Fibroblast of villous mesenchyme (primary cell): ENCODE measurements around the gene ZNF691. TPM values are rescaled to one million over a fixed set of nuclear protein-coding genes. Genes with fewer than 3 reads are reported as not detected.
"Not testable (repeated sequence)": the region's sequence is repeated elsewhere in the genome, so short reads cannot be mapped to it uniquely, and the experiment has no call there.

Source experiments
- DNase-seq: peaks from one replicate; pipeline ENCODE4 v3.0.0-alpha.2; 2010; ENCODE audit warnings: low read depth
- H3K4me3 ChIP-seq: 2 replicates; pipeline ENCODE4 v1.5.1; 2011; ENCODE audit warnings: low read depth, mild to moderate bottlenecking, low read length
- CTCF ChIP-seq: IDR thresholded peaks from 2 replicates; pipeline ENCODE4 v1.5.1; 2012; ENCODE audit warnings: low read depth, mild to moderate bottlenecking, low read length; ENCODE audit not compliant: insufficient read depth
- total RNA-seq: library from RNA; depleted of rRNA; stranded (reverse); fragments of >200 nt; gene quantifications from 2 replicates; pipeline ENCODE4 v1.2.3, GENCODE V29; 2012

Gene ZNF691
- total RNA-seq, 1 donor = 11.2 TPM

- no peak for TF ChIP-seq CTCF
- no peak overlapping the region for H3K4me3 ChIP-seq
- no peak for DNase-seq
Observed at GRCh38 chr1:42807056-42807668, 39.3 kb upstream of the ZNF691 start.

GRCh38 chr1:42814815-42815214 is 31.6 kb upstream of the ZNF691 start:
- H3K4me3 ChIP-seq, DNase-seq: not testable (repeated sequence)

GRCh38 chr1:42815941-42816584 is 30.4 kb upstream of the ZNF691 start:
- no peak for DNase-seq
- peak overlapping the region; percentile 77 for H3K4me3 ChIP-seq

GRCh38 chr1:42816585-42817439 is 29.6 kb upstream of the ZNF691 start, which contains the start of the genes ERMAP and SVBP:
Gene ERMAP (plus strand): TSS chr1:42817122. CDS start chr1:42830449, 13,327 bp downstream.
Gene SVBP (minus strand): TSS chr1:42817397. CDS start chr1:42816544, 853 bp downstream.
- no peak for TF ChIP-seq CTCF

More at GRCh38 chr1:42815941-42816584, 30.4 kb upstream of the ZNF691 start:
- TF ChIP-seq CTCF = no peak

GRCh38 chr1:42817440-42817767 is 29.0 kb upstream of the ZNF691 start:
- DNase-seq = no peak
- H3K4me3 ChIP-seq = peak overlapping the region; percentile 66
- TF ChIP-seq CTCF = no peak

More at GRCh38 chr1:42816585-42817439, 29.6 kb upstream of the ZNF691 start, which contains the start of the genes ERMAP and SVBP:
- peak within 1 kb of the TSS; percentile 77 for H3K4me3 ChIP-seq
- peak; percentile 88 for DNase-seq

GRCh38 chr1:42817976-42818375 is 28.4 kb upstream of the ZNF691 start:
- H3K4me3 ChIP-seq = peak overlapping the region; percentile 66
- no peak for DNase-seq
- no peak for TF ChIP-seq CTCF

- H3K4me3 ChIP-seq = no peak overlapping the region
- no peak for TF ChIP-seq CTCF
- DNase-seq = no peak
Observed at GRCh38 chr1:42820813-42821212, 25.6 kb upstream of the ZNF691 start.
